ENCODE results near the gene SLFNL1. TPM values are rescaled to one million over a fixed set of nuclear protein-coding genes. Genes with fewer than 3 reads are reported as not detected.

SLFNL1 gene
- total RNA-seq, 1 donor from 2014 or later, result 1.3 TPM

- no peak overlapping the region for H3K27ac Mint-ChIP-seq
- H3K9me3 Mint-ChIP-seq, result no peaks in the 10 kb centered on the region
- no peak for DNase-seq (ENCODE audit: low spot score in 2 of 2, unreplicated experiment in 2 of 2)
- peaks cover 3% of the 10 kb centered on the region for H3K36me3 Mint-ChIP-seq
- no peaks in the 10 kb centered on the region for H3K4me1 Mint-ChIP-seq
- H3K4me3 Mint-ChIP-seq, result no peak overlapping the region
- no peaks in the 10 kb centered on the region for H3K27me3 Mint-ChIP-seq (ENCODE audit: low read depth)
- TF ChIP-seq CTCF (IDR thresholded peaks at IDR 0.05; ENCODE audit: unreplicated experiment), result no peak
These were observed 1.4 kb downstream of the SLFNL1 start for GRCh38 chr1:41020109-41020576.

GRCh38 chr1:41019353-41019745 lies 2.2 kb downstream of the SLFNL1 start:
- H3K36me3 Mint-ChIP-seq, result no peaks in the 10 kb centered on the region
- H3K27ac Mint-ChIP-seq, result no peak overlapping the region
- no peak overlapping the region for H3K4me3 Mint-ChIP-seq
- H3K4me1 Mint-ChIP-seq, result no peaks in the 10 kb centered on the region
- H3K27me3 Mint-ChIP-seq (ENCODE audit: low read depth), result no peaks in the 10 kb centered on the region
- no peak for DNase-seq (ENCODE audit: low spot score in 2 of 2, unreplicated experiment in 2 of 2)
- H3K9me3 Mint-ChIP-seq, result no peaks in the 10 kb centered on the region
- no peak for TF ChIP-seq CTCF (IDR thresholded peaks at IDR 0.05; ENCODE audit: unreplicated experiment)

- H3K4me1 Mint-ChIP-seq, result no peaks in the 10 kb centered on the region
- no peak overlapping the region for H3K4me3 Mint-ChIP-seq
- no peak overlapping the region for H3K27ac Mint-ChIP-seq
- no peak for DNase-seq (ENCODE audit: low spot score in 2 of 2, unreplicated experiment in 2 of 2)
- TF ChIP-seq CTCF (IDR thresholded peaks at IDR 0.05; ENCODE audit: unreplicated experiment), result no peak
- H3K36me3 Mint-ChIP-seq, result no peaks in the 10 kb centered on the region
- no peaks in the 10 kb centered on the region for H3K9me3 Mint-ChIP-seq
- H3K27me3 Mint-ChIP-seq (ENCODE audit: low read depth), result no peaks in the 10 kb centered on the region
These were observed 3.5 kb downstream of the SLFNL1 start for GRCh38 chr1:41018018-41018410.

- no peak for DNase-seq (ENCODE audit: low spot score in 2 of 2, unreplicated experiment in 2 of 2)
- Mint-ChIP-seq H3K9me3 (no peaks in the 10 kb centered on the region), H3K4me1 (no peaks in the 10 kb centered on the region), H3K27ac (no peak overlapping the region), H3K27me3 (ENCODE audit: low read depth) (no peaks in the 10 kb centered on the region), H3K36me3 (peaks cover 4% of the 10 kb centered on the region), H3K4me3 (no peak overlapping the region)
- TF ChIP-seq CTCF (IDR thresholded peaks at IDR 0.05; ENCODE audit: unreplicated experiment), result no peak
These were observed 4.1 kb downstream of the SLFNL1 start for GRCh38 chr1:41017141-41018017.

- Mint-ChIP-seq H3K27me3 (ENCODE audit: low read depth) (no peaks in the 10 kb centered on the region), H3K36me3 (peaks cover 10% of the 10 kb centered on the region), H3K9me3 (no peaks in the 10 kb centered on the region), H3K27ac (no peak overlapping the region), H3K4me3 (no peak overlapping the region), H3K4me1 (no peaks in the 10 kb centered on the region)
- TF ChIP-seq CTCF (IDR thresholded peaks at IDR 0.05; ENCODE audit: unreplicated experiment), result no peak
- no peak for DNase-seq (ENCODE audit: low spot score in 2 of 2, unreplicated experiment in 2 of 2)
These were observed 5.5 kb downstream of the SLFNL1 start for GRCh38 chr1:41015897-41016470.

Data from mesothelial cell of epicardium (in vitro differentiated cells).